ENCODE measurements around the gene CDON. TPM values are rescaled to one million over a fixed set of nuclear protein-coding genes. Genes with fewer than 3 reads are reported as not detected.

Gene CDON
- total RNA-seq, 1 donor from 2014 or later: 157 TPM

DNA sequence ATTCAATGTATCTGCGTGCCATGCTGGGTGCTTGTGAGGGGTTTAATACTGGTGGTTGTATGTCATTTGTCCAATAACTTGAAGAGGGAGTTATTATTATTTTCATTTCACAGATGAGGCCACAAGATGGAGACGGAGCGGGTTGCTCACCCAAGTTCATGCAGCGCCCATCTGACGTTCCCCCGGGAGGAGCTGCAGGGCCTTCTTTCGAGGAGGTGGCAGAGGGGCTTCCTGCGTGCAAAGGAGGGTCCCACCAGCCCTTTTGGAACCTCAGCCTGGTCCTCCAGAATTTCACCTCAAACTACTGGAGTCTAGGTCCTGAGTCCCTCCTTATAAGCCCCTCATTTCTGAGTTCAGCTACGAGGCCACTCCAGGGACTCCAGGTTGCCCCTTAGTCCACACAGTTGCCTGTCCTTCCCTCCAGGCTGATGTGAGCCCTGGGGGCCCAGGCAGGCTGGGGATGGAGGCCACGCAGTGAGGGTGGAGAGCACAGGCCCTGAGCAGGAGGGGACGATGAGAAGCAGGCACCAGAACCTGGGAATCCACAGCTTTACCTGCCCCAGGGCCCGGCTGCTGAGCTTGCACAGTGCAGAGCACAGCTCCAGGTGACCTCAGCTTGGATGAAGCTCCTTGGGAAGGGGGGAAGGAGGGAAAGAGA is 119.8 kb downstream of the CDON start:
- Mint-ChIP-seq H3K36me3 (no peaks in the 10 kb centered on the region), H3K4me3 (no peak overlapping the region), H3K27me3 (peaks cover 13% of the 10 kb centered on the region), H3K4me1 (ENCODE audit: unreplicated experiment) (peaks cover 45% of the 10 kb centered on the region), H3K27ac (no peak overlapping the region), H3K9me3 (no peaks in the 10 kb centered on the region)
- DNase-seq (ENCODE audit: extremely low spot score, unreplicated experiment): no peak
- TF ChIP-seq, protein P1, sequence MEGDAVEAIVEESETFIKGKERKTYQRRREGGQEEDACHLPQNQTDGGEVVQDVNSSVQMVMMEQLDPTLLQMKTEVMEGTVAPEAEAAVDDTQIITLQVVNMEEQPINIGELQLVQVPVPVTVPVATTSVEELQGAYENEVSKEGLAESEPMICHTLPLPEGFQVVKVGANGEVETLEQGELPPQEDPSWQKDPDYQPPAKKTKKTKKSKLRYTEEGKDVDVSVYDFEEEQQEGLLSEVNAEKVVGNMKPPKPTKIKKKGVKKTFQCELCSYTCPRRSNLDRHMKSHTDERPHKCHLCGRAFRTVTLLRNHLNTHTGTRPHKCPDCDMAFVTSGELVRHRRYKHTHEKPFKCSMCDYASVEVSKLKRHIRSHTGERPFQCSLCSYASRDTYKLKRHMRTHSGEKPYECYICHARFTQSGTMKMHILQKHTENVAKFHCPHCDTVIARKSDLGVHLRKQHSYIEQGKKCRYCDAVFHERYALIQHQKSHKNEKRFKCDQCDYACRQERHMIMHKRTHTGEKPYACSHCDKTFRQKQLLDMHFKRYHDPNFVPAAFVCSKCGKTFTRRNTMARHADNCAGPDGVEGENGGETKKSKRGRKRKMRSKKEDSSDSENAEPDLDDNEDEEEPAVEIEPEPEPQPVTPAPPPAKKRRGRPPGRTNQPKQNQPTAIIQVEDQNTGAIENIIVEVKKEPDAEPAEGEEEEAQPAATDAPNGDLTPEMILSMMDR (conservative IDR thresholded peaks at IDR 0.05): no peak

- no peak for DNase-seq (ENCODE audit: extremely low spot score, unreplicated experiment)
- H3K9me3 Mint-ChIP-seq: no peaks in the 10 kb centered on the region
- H3K4me3 Mint-ChIP-seq: peak overlapping the region; percentile 17
- H3K27me3 Mint-ChIP-seq: peaks cover 13% of the 10 kb centered on the region
- no peak overlapping the region for H3K27ac Mint-ChIP-seq
- TF ChIP-seq, protein P1 (conservative IDR thresholded peaks at IDR 0.05): peak; percentile 76
- no peaks in the 10 kb centered on the region for H3K36me3 Mint-ChIP-seq
- H3K4me1 Mint-ChIP-seq (ENCODE audit: unreplicated experiment): peaks cover 47% of the 10 kb centered on the region
Measured at GRCh38 chr11:125941619-125942611, 120.8 kb downstream of the CDON start.

DNA sequence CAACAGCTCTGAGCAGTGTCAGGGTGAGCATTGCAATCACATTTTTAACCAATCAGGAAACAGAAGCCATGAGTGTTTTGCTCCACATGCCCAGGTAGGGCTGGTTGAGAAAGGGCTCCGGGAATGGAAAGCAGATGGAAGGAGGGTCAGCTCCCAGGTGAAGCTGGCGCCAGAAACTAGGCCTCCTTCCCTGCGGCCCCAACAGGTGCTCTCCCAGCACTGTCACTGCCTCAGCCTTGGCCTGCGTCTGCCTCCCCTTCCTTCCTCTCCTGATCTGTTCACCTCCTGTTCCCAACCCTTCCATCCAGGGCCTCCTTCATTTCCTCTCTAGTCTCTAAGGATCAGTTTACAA is 121.4 kb downstream of the CDON start:
- Mint-ChIP-seq H3K9me3 (no peaks in the 10 kb centered on the region), H3K27me3 (peaks cover 13% of the 10 kb centered on the region), H3K27ac (no peak overlapping the region), H3K4me3 (no peak overlapping the region), H3K36me3 (no peaks in the 10 kb centered on the region), H3K4me1 (ENCODE audit: unreplicated experiment) (peaks cover 49% of the 10 kb centered on the region)
- no peak for DNase-seq (ENCODE audit: extremely low spot score, unreplicated experiment)
- TF ChIP-seq, protein P1 (conservative IDR thresholded peaks at IDR 0.05): no peak

DNA sequence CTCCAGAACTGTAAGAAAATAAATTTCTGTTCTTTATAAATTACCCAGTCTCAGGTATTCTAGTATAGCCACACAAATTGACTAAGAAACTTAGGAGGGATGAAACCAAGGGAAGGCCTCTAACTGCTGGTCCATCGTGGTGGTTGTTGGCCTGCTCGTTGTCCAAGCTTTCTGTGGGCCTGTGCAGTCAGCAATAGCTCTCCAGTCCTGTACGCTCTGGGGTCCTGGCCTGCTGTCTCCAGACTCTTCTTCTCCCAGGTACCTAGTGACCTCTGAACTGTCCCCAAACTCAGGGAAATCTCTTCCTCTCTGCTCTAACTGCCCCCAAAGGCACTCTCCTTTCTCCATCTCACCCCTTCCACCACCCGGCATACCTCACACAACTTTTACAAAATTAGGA is 122.5 kb downstream of the CDON start:
- DNase-seq (ENCODE audit: extremely low spot score, unreplicated experiment): no peak
- Mint-ChIP-seq H3K4me1 (ENCODE audit: unreplicated experiment) (peaks cover 54% of the 10 kb centered on the region), H3K27ac (no peak overlapping the region), H3K36me3 (no peaks in the 10 kb centered on the region), H3K27me3 (peaks cover 13% of the 10 kb centered on the region), H3K4me3 (no peak overlapping the region), H3K9me3 (no peaks in the 10 kb centered on the region)
- TF ChIP-seq, protein P1 (conservative IDR thresholded peaks at IDR 0.05): no peak

- H3K4me1 Mint-ChIP-seq (ENCODE audit: unreplicated experiment): peaks cover 53% of the 10 kb centered on the region
- no peaks in the 10 kb centered on the region for H3K9me3 Mint-ChIP-seq
- peaks cover 8% of the 10 kb centered on the region for H3K27me3 Mint-ChIP-seq
- TF ChIP-seq, protein P1 (conservative IDR thresholded peaks at IDR 0.05): no peak
- H3K4me3 Mint-ChIP-seq: peak overlapping the region; percentile 7
- no peaks in the 10 kb centered on the region for H3K36me3 Mint-ChIP-seq
- no peak for DNase-seq (ENCODE audit: extremely low spot score, unreplicated experiment)
- peak overlapping the region; percentile 58 for H3K27ac Mint-ChIP-seq
Measured at GRCh38 chr11:125939081-125939521, 123.6 kb downstream of the CDON start.
